HCT116 (cell line): ENCODE data around the gene NAPA. TPM values are rescaled to one million over a fixed set of nuclear protein-coding genes. Genes with fewer than 3 reads are reported as not detected.

Experiments used
- ATAC-seq: fragments of 200-7000 bp; cut with Tn5 transposase; 2 replicates; pipeline ENCODE4 v1.9.1; 2020; ENCODE audit warnings: mild to moderate bottlenecking, moderate library complexity
- BruUV-seq: library from RNA; stranded (reverse); fragments of 400-500 nt; replicated peaks from 2 replicates; lab custom pipeline; 2021; lab: Mats Ljungman, UMichigan
- CTCF ChIA-PET: fragments of 300-600 bp; sonication (Branson Sonifier 250); formaldehyde crosslinking; loops from one replicate; lab custom pipeline; 2021; ENCODE audit warnings: antibody characterized with exemption; lab: Charles Lee
- POLR2A ChIA-PET: fragments of 300-600, 350-600 bp; sonication (Branson Sonifier 250); formaldehyde crosslinking; loops from one replicate; lab custom pipeline; 2021; ENCODE audit warnings: antibody characterized with exemption; lab: Charles Lee
- RAD21 ChIA-PET, 2 experiments: fragments of 300-600 bp; sonication (Branson Sonifier 250); formaldehyde crosslinking; loops; one replicate each; lab custom pipeline; 2023; ENCODE audit warnings: low total read pairs in 2 of 2; ENCODE audit not compliant: uncharacterized antibody in 2 of 2, unreplicated experiment in 2 of 2, low non-redundant PET in 1 of 2; lab: Charles Lee
- DNase-seq: peaks from one replicate; pipeline ENCODE4 v3.0.0-alpha.2; 2010; ENCODE audit warnings: low read depth, low spot score
- H2AFZ ChIP-seq: fragments of 200-600 bp; shearing (Covaris generic), sonication (generic); 2 replicates; pipeline ENCODE4 v1.6.1; 2017; ENCODE audit warnings: low read depth, mixed run types, mixed read lengths, antibody characterized with exemption, low read length; ENCODE audit not compliant: poor library complexity, severe bottlenecking
- H3K27ac ChIP-seq: 2 replicates; pipeline ENCODE4 v1.5.1; 2012; ENCODE audit warnings: low read depth, low read length
- H3K27me3 ChIP-seq: fragments of 200-600 bp; sonication (generic); 2 replicates; pipeline ENCODE4 v1.6.1; 2016; ENCODE audit warnings: mixed run types, low read length, mixed read lengths; ENCODE audit not compliant: insufficient read depth
- H3K36me3 ChIP-seq, 2 experiments: fragments of 200-500 bp in 1 of 2; fragments of 200-600 bp in 1 of 2; sonication (Bioruptor generic) in 1 of 2; sonication (generic) in 1 of 2; 2 replicates each; pipeline versions ENCODE4 v1.5.1 to v1.6.1; 2014 to 2016; ENCODE audit warnings: low read length in 2 of 2, inconsistent platforms in 1 of 2, mixed read lengths in 1 of 2, mixed run types in 1 of 2; ENCODE audit not compliant: insufficient read depth in 2 of 2, control insufficient read depth in 1 of 2
- H3K4me1 ChIP-seq, 2 experiments: fragments of 200-600 bp in 1 of 2; sonication (generic) in 1 of 2; 2 replicates each; pipeline versions ENCODE4 v1.5.1 to v1.6.1; 2012 to 2017; ENCODE audit warnings: low read length in 2 of 2, inconsistent platforms in 1 of 2, mild to moderate bottlenecking in 1 of 2, mixed read lengths in 1 of 2, mixed run types in 1 of 2, moderate library complexity in 1 of 2; ENCODE audit not compliant: insufficient read depth in 2 of 2, control insufficient read depth in 1 of 2
- H3K4me2 ChIP-seq: fragments of 200-600 bp; sonication (generic); 2 replicates; pipeline ENCODE4 v1.6.1; 2017; ENCODE audit warnings: mixed run types, low read length, mixed read lengths
- H3K4me3 ChIP-seq, 2 experiments: fragments of 200-600 bp in 1 of 2; sonication (generic) in 1 of 2; replicated peaks in 1 of 2; 2 replicates each; pipeline ENCODE4 v1.5.1; 2011 to 2016; ENCODE audit warnings: low read length in 2 of 2, control low read depth in 1 of 2, low read depth in 1 of 2, mild to moderate bottlenecking in 1 of 2, mixed read lengths in 1 of 2, mixed run types in 1 of 2
- H3K79me2 ChIP-seq: fragments of 200-600 bp; sonication (generic); 2 replicates; pipeline ENCODE4 v1.6.1; 2017; ENCODE audit warnings: mild to moderate bottlenecking, mixed run types, low read length, moderate library complexity, mixed read lengths; ENCODE audit not compliant: insufficient read depth
- H3K9ac ChIP-seq: fragments of 200-600 bp; sonication (generic); 2 replicates; pipeline ENCODE4 v1.6.1; 2016; ENCODE audit warnings: low read length, mixed read lengths
- H3K9me2 ChIP-seq: fragments of 200-600 bp; sonication (generic), shearing (Covaris generic); 2 replicates; pipeline ENCODE4 v1.6.1; 2017; ENCODE audit warnings: mixed run types, mild to moderate bottlenecking, moderate library complexity; ENCODE audit not compliant: insufficient read depth
- H3K9me3 ChIP-seq, 2 experiments: fragments of 200-500 bp in 1 of 2; fragments of 200-600 bp in 1 of 2; sonication (Bioruptor generic) in 1 of 2; sonication (generic) in 1 of 2; 2 replicates each; pipeline ENCODE4 v1.6.1; 2014 to 2017; ENCODE audit warnings: low read length in 2 of 2, mixed read lengths in 2 of 2, inconsistent platforms in 1 of 2, low read depth in 1 of 2, mild to moderate bottlenecking in 1 of 2, mixed run types in 1 of 2, moderate library complexity in 1 of 2; ENCODE audit not compliant: control insufficient read depth in 1 of 2, insufficient read depth in 1 of 2
- H4K20me1 ChIP-seq: fragments of 200-600 bp; sonication (generic), shearing (Covaris generic); 2 replicates; pipeline ENCODE4 v1.6.1; 2017; ENCODE audit warnings: mixed run types, mild to moderate bottlenecking, moderate library complexity; ENCODE audit not compliant: insufficient read depth
- ATF3 ChIP-seq: IDR thresholded peaks from 2 replicates; pipeline ENCODE4 v1.6.1; 2012
- CEBPB ChIP-seq: IDR thresholded peaks from 2 replicates; pipeline ENCODE4 v1.6.1; 2012; ENCODE audit warnings: low read depth
- ELF1 ChIP-seq: IDR thresholded peaks from 2 replicates; pipeline ENCODE4 v1.6.1; 2012; ENCODE audit warnings: low read depth, borderline replicate concordance
- EZH2 ChIP-seq: fragments of 200-600 bp; sonication (generic); IDR thresholded peaks from 2 replicates; pipeline ENCODE4 v1.6.1; 2017; ENCODE audit warnings: antibody characterized with exemption, mixed run types
- FOSL1 ChIP-seq: IDR thresholded peaks from 2 replicates; pipeline ENCODE4 v1.6.1; 2012; ENCODE audit warnings: low read depth
- SP1 ChIP-seq: IDR thresholded peaks from 2 replicates; pipeline ENCODE4 v1.6.1; 2012; ENCODE audit warnings: low read depth
- SRF ChIP-seq: IDR thresholded peaks from 2 replicates; pipeline ENCODE4 v1.6.1; 2012; ENCODE audit warnings: low read depth
- intact Hi-C: fragments of 100-400 bp; cut with micrococcal nuclease; formaldehyde crosslinking; loops from 2 replicates; pipeline ENCODE4 v1.10.0; 2022
- total RNA-seq: library from RNA; stranded (reverse); gene quantifications from one replicate; pipeline ENCODE4 v1.2.1, GENCODE V29; 2021; ENCODE audit not compliant: unreplicated experiment

NAPA gene
- total RNA-seq, 1 experiment from 2014 or later: 58.8 TPM

GRCh38 chr19:47507012-47507411, 7.9 kb downstream of the NAPA start:
- POLR2A ChIA-PET: no interaction called here
- Histone ChIP-seq H3K27me3 (no peaks in the 10 kb centered on the region), H3K9ac (no peak overlapping the region), H3K27ac (no peak overlapping the region), H3K4me2 (no peak overlapping the region), H3K9me2 (no peaks in the 10 kb centered on the region), H2AFZ (no peak overlapping the region), H3K4me3 (no peak overlapping the region), H3K36me3 (no peaks in the 10 kb centered on the region), H3K4me1 (no peaks in the 10 kb centered on the region), H3K9me3 (no peaks in the 10 kb centered on the region), H3K79me2 (peaks cover 29% of the 10 kb centered on the region), H4K20me1 (no peaks in the 10 kb centered on the region)
- intact Hi-C loops: no loop called here
- ATAC-seq (no peak), DNase-seq (no peak)
- RAD21 ChIA-PET: no interaction called here
- CTCF ChIA-PET: no interaction called here
- no TSS peak for BruUV-seq
- no peak for TF ChIP-seq SRF
- TF ChIP-seq ELF1: no peak
- TF ChIP-seq EZH2: no peak

- BruUV-seq: no TSS peak
- Histone ChIP-seq H3K27me3 (no peaks in the 10 kb centered on the region), H2AFZ (no peak overlapping the region), H3K4me3 (no peak overlapping the region), H3K4me1 (no peaks in the 10 kb centered on the region), H3K27ac (no peak overlapping the region), H3K9me2 (no peaks in the 10 kb centered on the region), H3K9ac (no peak overlapping the region), H3K4me2 (no peak overlapping the region), H3K9me3 (no peaks in the 10 kb centered on the region), H4K20me1 (no peaks in the 10 kb centered on the region), H3K36me3 (no peaks in the 10 kb centered on the region), H3K79me2 (peaks cover 25% of the 10 kb centered on the region)
- ATAC-seq: no peak
- intact Hi-C loops: no loop called here
- RAD21 ChIA-PET: no interaction called here
- CTCF ChIA-PET: no interaction called here
- no peak for DNase-seq
- POLR2A ChIA-PET: no interaction called here
- no peak for TF ChIP-seq FOSL1
- no peak for TF ChIP-seq CEBPB
- TF ChIP-seq SP1: no peak
- TF ChIP-seq ATF3: no peak
- TF ChIP-seq SRF: no peak
Measured at GRCh38 chr19:47506459-47506858, 8.4 kb downstream of the NAPA start.
